ENCODE measurements around the gene OLFM4.

Gene OLFM4

GRCh38 chr13:53028637-53029203 lies at the start of gene OLFM4:
OLFM4 (plus strand) TSS chr13:53028813; CDS start chr13:53028837, 24 bp downstream.
- TF ChIP-seq CTCF (IDR thresholded peaks at IDR 0.05; ENCODE audit: control insufficient read depth, extremely low read depth, insufficient read depth), result no peak
- no peak for DNase-seq (ENCODE audit: low read depth)
- H3K4me3 ChIP-seq (ENCODE audit: low read depth, low read length), result no peak within 1 kb of the TSS

GRCh38 chr13:52978989-52979388 lies 49.6 kb upstream of the OLFM4 start:
- no peak for TF ChIP-seq CTCF (IDR thresholded peaks at IDR 0.05; ENCODE audit: control insufficient read depth, extremely low read depth, insufficient read depth)
- no peak for DNase-seq (ENCODE audit: low read depth)
- no peak overlapping the region for H3K4me3 ChIP-seq (ENCODE audit: low read depth, low read length)

- DNase-seq (ENCODE audit: low read depth), result no peak
- no peak for TF ChIP-seq CTCF (IDR thresholded peaks at IDR 0.05; ENCODE audit: control insufficient read depth, extremely low read depth, insufficient read depth)
- no peak overlapping the region for H3K4me3 ChIP-seq (ENCODE audit: low read depth, low read length)
Observed at GRCh38 chr13:52980695-52981094, 47.9 kb upstream of the OLFM4 start.

- H3K4me3 ChIP-seq (ENCODE audit: low read depth, low read length), result no peak overlapping the region
- no peak for TF ChIP-seq CTCF (IDR thresholded peaks at IDR 0.05; ENCODE audit: control insufficient read depth, extremely low read depth, insufficient read depth)
- no peak for DNase-seq (ENCODE audit: low read depth)
Observed at GRCh38 chr13:52983836-52984235, 44.8 kb upstream of the OLFM4 start.

GRCh38 chr13:52984881-52985363 lies 43.7 kb upstream of the OLFM4 start:
- no peak overlapping the region for H3K4me3 ChIP-seq (ENCODE audit: low read depth, low read length)
- DNase-seq (ENCODE audit: low read depth), result no peak
- TF ChIP-seq CTCF (IDR thresholded peaks at IDR 0.05; ENCODE audit: control insufficient read depth, extremely low read depth, insufficient read depth), result no peak

GRCh38 chr13:52991344-52992020 lies 37.1 kb upstream of the OLFM4 start:
- no peak for DNase-seq (ENCODE audit: low read depth)
- no peak for TF ChIP-seq CTCF (IDR thresholded peaks at IDR 0.05; ENCODE audit: control insufficient read depth, extremely low read depth, insufficient read depth)
- no peak overlapping the region for H3K4me3 ChIP-seq (ENCODE audit: low read depth, low read length)
